Kidney (tissue), 14 donors: ENCODE measurements around the gene CES3. TPM values are rescaled to one million over a fixed set of nuclear protein-coding genes. Genes with fewer than 3 reads are reported as not detected.

Experiments used
- DNase-seq, 5 donors: peaks; one replicate each; pipeline ENCODE4 v3.0.0-alpha.2; 2013 to 2020
- FAIRE-seq: peaks from 2 replicates; lab custom pipeline; 2012; peaks lifted over from hg19 to GRCh38; lab: Jason Lieb, UNC
- H3K27ac ChIP-seq, 2 donors: one replicate each; pipeline ENCODE4 v1.7.0; 2013; ENCODE audit warnings: low read depth in 2 of 2, low read length in 2 of 2, inconsistent platforms in 1 of 2
- H3K27me3 ChIP-seq: one replicate; pipeline ENCODE4 v1.7.1; 2013; ENCODE audit warnings: low read length, inconsistent platforms; ENCODE audit not compliant: control insufficient read depth, insufficient read depth
- H3K36me3 ChIP-seq, 3 donors: one replicate each; pipeline versions ENCODE4 v1.7.0 to v1.7.1; 2013; ENCODE audit warnings: low read length in 3 of 3, control low read depth in 1 of 3, inconsistent platforms in 1 of 3; ENCODE audit not compliant: insufficient read depth in 3 of 3, control insufficient read depth in 2 of 3
- H3K4me1 ChIP-seq, 3 donors: one replicate each; pipeline versions ENCODE4 v1.7.0 to v1.7.1; 2013; ENCODE audit warnings: low read length in 3 of 3, inconsistent platforms in 1 of 3, low read depth in 1 of 3; ENCODE audit not compliant: control insufficient read depth in 2 of 3, insufficient read depth in 2 of 3
- H3K4me3 ChIP-seq, 3 donors: one replicate each; pipeline versions ENCODE4 v1.7.0 to v1.8.1; 2013; ENCODE audit warnings: low read length in 3 of 3, control low read depth in 1 of 3, inconsistent platforms in 1 of 3
- H3K9ac ChIP-seq, 3 donors: one replicate each; pipeline versions ENCODE4 v1.7.0 to v1.7.1; 2013; ENCODE audit warnings: low read length in 3 of 3, control low read depth in 1 of 3, inconsistent platforms in 1 of 3
- H3K9me3 ChIP-seq, 3 donors: one replicate each; pipeline versions ENCODE4 v1.7.0 to v1.7.1; 2013; ENCODE audit warnings: low read length in 3 of 3, control low read depth in 1 of 3, inconsistent platforms in 1 of 3; ENCODE audit not compliant: control insufficient read depth in 2 of 3, insufficient read depth in 1 of 3
- intact Hi-C: fragments of 100-400 bp; cut with DNase I; formaldehyde crosslinking; loops from one replicate; pipeline ENCODE4 v1.11.1; 2022
- polyA plus RNA-seq: library from polyadenylated mRNA; stranded (reverse); fragments of 350-450 nt; fragmentation: Illumina TruSeq; extraction: RNeasy Lipid Tissue Mini Kit (QIAGEN cat#74804); gene quantifications from one replicate; pipeline ENCODE4 v1.2.3, GENCODE V29; 2014; ENCODE audit warnings: low read depth, low replicate concordance; ENCODE audit not compliant: insufficient read depth
- total RNA-seq: library from RNA; stranded (reverse); fragmentation: NEBNext Ultra II Directional; extraction: Animal tissue kit (Norgen Biotek cat#: 25700); gene quantifications from one replicate; pipeline ENCODE4 v1.2.1, GENCODE V29; 2021
- TF ChIP-seq, protein P1 (sequence below): IDR thresholded peaks from 3 replicates; pipeline ENCODE4 v1.5.1; 2012; ENCODE audit warnings: mild to moderate bottlenecking, moderate library complexity, borderline replicate concordance; ENCODE audit not compliant: insufficient read depth; ENCODE audit errors: extremely low read depth
- donor health status: control.
- donor health status: control.
- donor health status: control.
- donor health status: control.
- donor health status: control.
- donor health status: DM: yes; HTN: yes; CAD: no.
- donor health status: Normal renal cell carcinoma (clear cell type).

Gene CES3
- total and polyA plus RNA-seq, 2 donors from 2014 or later = 2.1 to 7.8 TPM

DNA sequence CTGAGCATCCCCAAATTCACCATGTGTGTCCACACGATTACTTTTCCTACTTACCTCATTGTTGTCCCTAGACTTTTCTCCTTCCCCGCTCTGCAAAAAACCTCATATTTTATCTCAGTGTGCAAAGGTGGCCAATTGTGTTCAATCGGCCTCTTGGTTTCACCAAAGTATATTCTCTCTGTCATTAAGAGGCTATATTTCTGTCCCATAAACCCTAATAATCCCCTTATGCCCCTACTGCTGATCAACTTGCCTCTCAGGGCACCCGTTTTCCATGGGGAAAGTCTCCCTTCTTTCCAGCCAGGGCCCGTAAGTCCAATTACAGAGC is 14.1 kb upstream of the CES3 start:
- Histone ChIP-seq H3K27me3 (peaks cover 2% of the 10 kb centered on the region), H3K9me3 (no peaks in the 10 kb centered on the region), H3K4me1 (peaks cover 0 to 10% (median 9%) of the 10 kb centered on the region in 3 donors), H3K9ac (peak overlapping the region in 1 of 3 donors; percentile 4), H3K36me3 (peaks cover 0 to 12% (median 9%) of the 10 kb centered on the region in 3 donors), H3K4me3 (no peak overlapping the region), H3K27ac (no peak overlapping the region)
- intact Hi-C loops = no loop called here
- FAIRE-seq = no peak
- no peak for DNase-seq
- TF ChIP-seq, protein P1, sequence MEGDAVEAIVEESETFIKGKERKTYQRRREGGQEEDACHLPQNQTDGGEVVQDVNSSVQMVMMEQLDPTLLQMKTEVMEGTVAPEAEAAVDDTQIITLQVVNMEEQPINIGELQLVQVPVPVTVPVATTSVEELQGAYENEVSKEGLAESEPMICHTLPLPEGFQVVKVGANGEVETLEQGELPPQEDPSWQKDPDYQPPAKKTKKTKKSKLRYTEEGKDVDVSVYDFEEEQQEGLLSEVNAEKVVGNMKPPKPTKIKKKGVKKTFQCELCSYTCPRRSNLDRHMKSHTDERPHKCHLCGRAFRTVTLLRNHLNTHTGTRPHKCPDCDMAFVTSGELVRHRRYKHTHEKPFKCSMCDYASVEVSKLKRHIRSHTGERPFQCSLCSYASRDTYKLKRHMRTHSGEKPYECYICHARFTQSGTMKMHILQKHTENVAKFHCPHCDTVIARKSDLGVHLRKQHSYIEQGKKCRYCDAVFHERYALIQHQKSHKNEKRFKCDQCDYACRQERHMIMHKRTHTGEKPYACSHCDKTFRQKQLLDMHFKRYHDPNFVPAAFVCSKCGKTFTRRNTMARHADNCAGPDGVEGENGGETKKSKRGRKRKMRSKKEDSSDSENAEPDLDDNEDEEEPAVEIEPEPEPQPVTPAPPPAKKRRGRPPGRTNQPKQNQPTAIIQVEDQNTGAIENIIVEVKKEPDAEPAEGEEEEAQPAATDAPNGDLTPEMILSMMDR = no peak

DNA sequence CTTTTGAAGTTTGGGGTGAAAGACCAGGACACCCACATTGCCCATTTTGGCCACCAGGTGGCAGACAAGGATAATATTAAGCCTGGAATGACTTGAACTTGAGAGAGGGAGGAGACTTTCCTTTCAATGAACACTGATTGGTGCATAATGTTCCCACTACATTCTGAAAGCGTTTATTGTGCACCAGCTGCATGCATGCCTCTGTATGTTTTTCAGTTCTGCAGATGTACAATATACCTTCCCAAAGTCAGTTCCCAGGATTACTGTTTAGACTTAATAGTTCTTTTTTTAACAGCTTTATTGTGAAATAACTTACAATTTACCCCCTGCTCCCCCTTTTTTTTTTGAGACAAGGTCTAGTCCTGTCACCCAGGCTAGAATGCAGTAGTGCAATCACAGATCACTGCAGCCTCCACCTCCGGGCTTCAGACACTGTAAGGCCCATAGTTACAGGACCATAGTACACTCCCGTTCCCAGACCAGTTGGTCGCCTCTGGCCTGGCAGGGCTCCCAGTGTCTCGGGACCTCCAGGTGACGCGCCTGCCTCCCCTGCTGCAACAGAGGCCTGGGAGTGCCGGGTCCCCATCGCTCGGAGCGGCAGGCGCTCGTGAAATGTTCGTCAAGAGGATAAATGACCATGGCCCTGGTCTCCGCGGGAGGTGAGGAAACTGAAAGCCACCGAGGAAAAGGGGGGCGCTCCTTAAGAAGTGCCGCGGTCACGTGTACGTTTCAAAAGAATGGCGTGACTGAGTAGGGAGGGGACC is 13.6 kb upstream of the CES3 start:
- Histone ChIP-seq H3K9me3 (no peaks in the 10 kb centered on the region), H3K9ac (peak overlapping the region in 2 of 3 donors; percentile 4 to 9), H3K4me1 (peaks cover 0 to 10% (median 9%) of the 10 kb centered on the region in 3 donors), H3K27ac (no peak overlapping the region), H3K4me3 (peak overlapping the region; percentile 33 to 64 (median 62)), H3K27me3 (peaks cover 2% of the 10 kb centered on the region), H3K36me3 (peaks cover 0 to 8% (median 4%) of the 10 kb centered on the region in 3 donors)
- DNase-seq (peak in 4 of 5 donors; percentile 84 to 94 (median 88)), FAIRE-seq (peak; percentile 53)
- TF ChIP-seq, protein P1 = peak; percentile 93
- intact Hi-C loops = no loop called here

DNA sequence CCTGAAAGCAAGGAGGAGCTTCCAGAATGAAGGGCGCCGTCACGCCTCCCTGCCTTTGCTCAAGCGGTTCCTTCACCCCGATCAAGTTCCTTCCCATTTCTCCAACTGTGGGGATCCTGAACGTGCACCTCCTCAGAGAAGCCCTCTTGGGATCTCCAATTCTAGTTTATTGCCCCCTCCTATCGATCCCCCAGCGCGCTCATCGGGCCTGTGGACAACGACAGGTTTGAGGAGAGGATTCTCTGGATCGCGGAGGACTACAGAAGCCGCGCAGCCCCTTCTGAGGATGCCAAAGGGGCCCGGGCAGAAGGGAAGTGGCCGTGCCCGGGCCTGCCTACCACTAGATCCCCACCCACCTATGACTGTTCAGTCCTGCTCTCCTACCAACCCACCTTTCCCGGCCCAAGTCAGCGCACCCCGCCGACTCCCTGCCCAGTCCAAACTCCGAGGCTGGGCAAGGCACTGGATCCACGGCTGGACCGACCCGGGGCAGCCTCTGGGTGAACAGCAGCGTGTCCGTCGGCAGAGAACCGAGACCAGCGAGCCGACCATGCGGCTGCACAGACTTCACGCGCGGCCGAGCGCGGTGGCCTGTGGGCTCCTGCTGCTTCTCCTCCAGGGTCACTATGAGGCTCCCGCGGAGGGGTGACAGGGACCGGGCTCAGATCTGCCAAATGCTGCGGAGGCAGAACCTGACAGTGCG is 12.8 kb upstream of the CES3 start:
- TF ChIP-seq, protein P1 = no peak
- H3K9me3 ChIP-seq = no peaks in the 10 kb centered on the region
- peak overlapping the region in 1 of 3 donors; percentile 21 for H3K9ac ChIP-seq
- no peak for FAIRE-seq
- H3K27ac ChIP-seq = peak overlapping the region; percentile 1 to 67
- intact Hi-C loops = no loop called here
- H3K27me3 ChIP-seq = peaks cover 2% of the 10 kb centered on the region
- peaks cover 0 to under 1% (median 0%) of the 10 kb centered on the region in 3 donors for H3K36me3 ChIP-seq
- peak in 4 of 5 donors; percentile 51 to 65 (median 56) for DNase-seq
- peaks cover 0 to 13% (median 11%) of the 10 kb centered on the region in 3 donors for H3K4me1 ChIP-seq
- H3K4me3 ChIP-seq = peak overlapping the region; percentile 3 to 64 (median 62)
